SHP77 treated with DMSO at 0.1 percent for 48 hours (cell line): ENCODE results near the gene ROR2.

Source experiments
- DNase-seq: peaks from one replicate; lab custom pipeline; 2025; lab: John Stamatoyannopoulos, UW

ROR2 gene

GRCh38 chr9:91718071-91718470, 232.0 kb downstream of the ROR2 start:
- no peak for DNase-seq

- DNase-seq = no peak
Observed at GRCh38 chr9:91716815-91717214, 233.2 kb downstream of the ROR2 start.

GRCh38 chr9:91716239-91716638, 233.8 kb downstream of the ROR2 start:
- no peak for DNase-seq

- no peak for DNase-seq
Observed at GRCh38 chr9:91714874-91715615, 235.0 kb downstream of the ROR2 start.

- no peak for DNase-seq
Observed at GRCh38 chr9:91714020-91714806, 235.8 kb downstream of the ROR2 start.

- DNase-seq = no peak
Observed at GRCh38 chr9:91712811-91713210, 237.2 kb downstream of the ROR2 start.

- no peak for DNase-seq
Observed at GRCh38 chr9:91711755-91712601, 238.1 kb downstream of the ROR2 start.

GRCh38 chr9:91710158-91710557, 239.9 kb downstream of the ROR2 start:
- DNase-seq = no peak

- no peak for DNase-seq
Observed at GRCh38 chr9:91705386-91705785, 244.6 kb downstream of the ROR2 start.

- DNase-seq = no peak
Observed at GRCh38 chr9:91700475-91700874, 249.6 kb downstream of the ROR2 start.

- no peak for DNase-seq
Observed at GRCh38 chr9:91698266-91698665, 251.8 kb downstream of the ROR2 start.

GRCh38 chr9:91697201-91697600, 252.8 kb downstream of the ROR2 start:
- no peak for DNase-seq

- no peak for DNase-seq
Observed at GRCh38 chr9:91694081-91694870, 255.8 kb downstream of the ROR2 start.

GRCh38 chr9:91693226-91693625, 256.8 kb downstream of the ROR2 start:
- DNase-seq = no peak

- no peak for DNase-seq
Observed at GRCh38 chr9:91690540-91691249, 259.3 kb downstream of the ROR2 start.

- no peak for DNase-seq
Observed at GRCh38 chr9:91689006-91689405, 261.0 kb downstream of the ROR2 start.

GRCh38 chr9:91683269-91683668, 266.8 kb downstream of the ROR2 start:
- DNase-seq = no peak

- no peak for DNase-seq
Observed at GRCh38 chr9:91682806-91683205, 267.2 kb downstream of the ROR2 start.

GRCh38 chr9:91681461-91682305, 268.3 kb downstream of the ROR2 start:
- no peak for DNase-seq

GRCh38 chr9:91680998-91681397, 269.0 kb downstream of the ROR2 start:
- DNase-seq = no peak
